GM11168 (cell line): ENCODE measurements around the gene CTNNA3.
"Not testable (repeated sequence)": the region's sequence is repeated elsewhere in the genome, so short reads cannot be mapped to it uniquely, and the experiment has no call there.

Source experiments
- in situ Hi-C: fragments of 300-500 bp; cut with MboI; formaldehyde crosslinking; loops from one replicate; pipeline ENCODE4 v1.12.0; 2022; ENCODE audit warnings: low sequenced_read_pairs; ENCODE audit not compliant: unreplicated experiment

Gene CTNNA3

GRCh38 chr10:67268146-67268545, 427.8 kb downstream of the CTNNA3 start:
- in situ Hi-C loops: no loop called here

DNA sequence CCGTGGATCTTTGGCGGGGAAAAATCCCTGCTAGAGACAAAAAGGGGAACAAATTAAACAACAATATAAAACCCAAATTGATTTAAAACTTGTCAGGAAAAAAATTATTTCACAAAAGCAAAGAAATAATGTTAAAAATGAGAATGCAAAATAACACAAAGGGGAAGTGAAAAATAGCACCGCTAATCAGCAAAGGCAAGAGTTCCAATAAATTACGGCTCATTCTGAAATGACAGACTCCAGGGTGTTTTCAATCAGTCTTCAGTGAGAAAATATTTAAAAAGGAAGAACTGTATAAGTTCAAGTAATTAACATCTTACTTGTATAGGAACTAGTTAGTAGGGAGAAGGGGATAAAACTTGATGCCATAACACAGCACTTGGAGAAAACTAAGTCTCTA, 433.3 kb downstream of the CTNNA3 start:
- in situ Hi-C loops: no loop called here

- in situ Hi-C loops: no loop called here
These were observed 434.6 kb downstream of the CTNNA3 start for GRCh38 chr10:67261300-67261797.

DNA sequence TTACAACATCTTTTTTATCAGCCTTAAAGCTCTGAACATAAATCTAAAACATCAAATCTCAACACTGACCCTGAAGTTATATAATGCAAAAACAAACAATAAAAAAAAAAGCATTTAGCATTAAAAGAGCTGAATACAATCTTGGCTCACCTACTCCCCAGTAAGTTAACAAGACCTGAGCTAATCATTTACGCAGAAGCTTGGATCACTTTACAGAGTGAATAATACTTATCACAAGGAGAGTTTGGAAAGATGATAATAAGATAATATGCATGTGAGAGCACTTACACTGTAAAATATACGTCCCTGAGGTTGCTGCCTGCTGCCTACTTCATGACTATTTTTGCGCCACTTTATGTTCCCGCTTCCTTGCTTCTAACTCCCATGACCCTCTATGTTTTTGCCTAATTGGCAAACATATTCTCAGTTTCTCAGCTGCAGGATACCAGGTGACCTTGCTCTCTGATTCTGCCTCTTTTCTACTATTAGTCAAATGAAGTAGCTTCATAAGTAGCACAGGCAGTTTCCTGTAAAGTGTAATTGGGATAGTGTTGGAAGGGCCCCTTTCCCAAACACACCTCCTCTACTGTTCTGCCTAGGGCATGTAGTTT, 436.6 kb downstream of the CTNNA3 start:
- in situ Hi-C loops: no loop called here

DNA sequence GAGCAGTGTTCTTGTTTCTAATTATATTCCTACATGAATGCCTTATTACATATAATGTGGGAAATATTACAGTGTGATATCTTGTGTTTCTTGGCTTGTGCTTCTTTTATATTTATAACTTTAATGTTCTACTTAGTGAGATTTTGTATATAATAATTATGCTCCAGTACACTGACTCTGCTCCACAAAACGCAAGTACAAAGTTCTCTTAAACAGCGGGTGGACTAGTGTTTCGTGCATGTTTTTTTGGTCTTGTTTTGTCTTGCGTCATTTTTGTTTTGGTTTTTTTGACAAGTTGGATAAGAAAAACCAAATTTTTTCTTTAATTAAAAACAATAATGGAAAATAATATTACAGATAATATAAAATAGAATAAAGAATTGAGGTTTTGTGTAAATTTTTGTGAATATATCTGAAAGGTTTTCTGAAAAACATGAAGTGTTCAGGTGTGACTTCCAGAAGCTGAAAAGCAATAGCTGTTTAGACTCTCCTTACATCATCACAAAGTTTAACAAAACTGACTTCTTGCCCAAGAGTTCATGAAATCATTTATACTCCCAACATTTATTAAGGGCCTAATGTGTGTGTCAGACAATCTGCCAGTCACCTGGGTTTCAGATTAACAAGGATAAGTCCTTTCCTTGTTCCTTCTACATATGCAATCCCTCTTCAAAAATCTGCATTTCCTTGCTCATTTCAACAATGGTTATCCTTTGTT, 438.4 kb downstream of the CTNNA3 start:
- in situ Hi-C loops: no loop called here

- in situ Hi-C loops: no loop called here
These were observed 439.0 kb downstream of the CTNNA3 start for GRCh38 chr10:67257018-67257417.

DNA sequence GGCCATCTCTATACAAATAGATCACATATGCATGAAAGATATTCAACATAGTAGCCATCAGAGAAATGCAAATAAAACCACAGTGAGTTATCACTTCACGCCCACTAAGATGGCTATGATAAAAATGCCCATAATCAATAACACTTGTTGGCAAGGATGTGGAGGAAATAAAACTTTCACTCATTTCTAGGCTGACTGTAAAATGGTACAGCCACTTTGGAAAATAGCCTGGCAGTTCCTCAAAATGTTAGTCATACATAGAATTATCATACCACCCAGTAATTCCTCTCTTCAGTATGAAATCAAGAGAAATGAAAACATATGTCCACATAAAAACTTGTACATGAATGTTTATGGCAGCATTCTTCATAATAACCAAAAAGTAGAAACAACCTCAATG, 445.3 kb downstream of the CTNNA3 start:
- in situ Hi-C loops: no loop called here

DNA sequence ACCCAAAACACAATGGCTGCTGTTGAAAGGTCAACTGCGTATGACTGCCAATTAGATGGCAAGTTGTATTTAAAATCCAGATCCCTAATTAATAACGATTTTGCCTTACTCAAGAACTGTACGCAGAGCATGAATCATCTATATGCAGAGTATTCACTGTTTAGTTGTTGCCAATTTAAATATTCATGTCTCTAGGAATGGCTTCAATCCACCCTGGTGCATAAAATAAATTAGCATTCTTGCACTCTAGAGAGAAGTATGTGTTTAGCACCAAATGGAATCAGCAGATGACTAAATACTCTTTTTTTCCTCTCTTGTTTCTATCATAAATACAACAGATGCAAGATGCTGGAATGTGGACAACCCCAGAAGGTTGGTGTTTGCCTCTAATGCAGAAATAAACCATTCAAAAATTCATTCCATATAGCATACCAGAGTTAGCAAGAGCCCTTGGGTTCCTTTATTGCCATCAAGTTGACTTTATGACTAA, 449.9 kb downstream of the CTNNA3 start:
- in situ Hi-C loops: no loop called here

DNA sequence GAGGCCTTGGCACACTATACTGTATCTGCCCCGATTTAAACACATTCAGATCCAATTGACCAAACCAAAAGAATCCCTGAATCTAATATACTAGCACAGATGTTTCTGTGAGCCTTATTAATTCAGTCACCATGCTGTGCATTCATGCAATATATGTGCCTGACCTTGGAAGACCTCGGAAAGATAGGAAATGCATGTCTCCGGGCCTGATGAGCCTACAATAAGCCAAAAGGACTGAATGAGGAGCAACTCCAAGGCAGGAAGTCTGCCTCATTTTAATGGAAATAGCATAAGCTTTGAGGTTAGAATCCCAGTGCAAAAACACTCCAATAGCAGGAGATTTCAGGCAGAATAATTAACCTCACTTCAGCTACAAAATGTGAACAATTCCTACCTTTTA, 453.5 kb downstream of the CTNNA3 start:
- in situ Hi-C loops: no loop called here

GRCh38 chr10:67241451-67241850, 454.5 kb downstream of the CTNNA3 start:
- in situ Hi-C loops: no loop called here

- in situ Hi-C loops: no loop called here
These were observed 456.0 kb downstream of the CTNNA3 start for GRCh38 chr10:67239864-67240497.

- in situ Hi-C loops: not testable (repeated sequence)
These were observed 465.1 kb downstream of the CTNNA3 start for GRCh38 chr10:67230680-67231500.

DNA sequence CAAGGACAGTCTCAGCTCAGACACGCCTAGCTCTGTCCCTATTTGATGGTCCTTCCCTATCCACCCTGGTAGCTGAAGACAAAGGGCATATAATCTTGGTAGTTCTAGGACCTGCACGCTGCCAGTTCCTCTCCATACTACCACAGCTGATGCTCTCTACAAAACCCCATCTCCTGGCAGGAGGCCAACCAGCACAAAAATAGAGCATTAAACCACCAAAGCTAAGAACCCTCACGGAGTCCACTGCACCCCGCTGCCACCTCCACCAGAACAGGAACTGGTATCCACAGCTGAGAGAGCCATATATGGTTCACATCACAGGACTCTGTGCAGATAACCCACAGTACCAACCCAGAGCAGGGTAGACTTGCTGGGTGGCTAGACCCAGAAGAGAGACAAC, 470.8 kb downstream of the CTNNA3 start:
- in situ Hi-C loops: no loop called here

- in situ Hi-C loops: no loop called here
These were observed 471.4 kb downstream of the CTNNA3 start for GRCh38 chr10:67224553-67224952.

GRCh38 chr10:67222934-67223333, 473.1 kb downstream of the CTNNA3 start:
- in situ Hi-C loops: no loop called here

- in situ Hi-C loops: no loop called here
These were observed 474.0 kb downstream of the CTNNA3 start for GRCh38 chr10:67221939-67222494.

DNA sequence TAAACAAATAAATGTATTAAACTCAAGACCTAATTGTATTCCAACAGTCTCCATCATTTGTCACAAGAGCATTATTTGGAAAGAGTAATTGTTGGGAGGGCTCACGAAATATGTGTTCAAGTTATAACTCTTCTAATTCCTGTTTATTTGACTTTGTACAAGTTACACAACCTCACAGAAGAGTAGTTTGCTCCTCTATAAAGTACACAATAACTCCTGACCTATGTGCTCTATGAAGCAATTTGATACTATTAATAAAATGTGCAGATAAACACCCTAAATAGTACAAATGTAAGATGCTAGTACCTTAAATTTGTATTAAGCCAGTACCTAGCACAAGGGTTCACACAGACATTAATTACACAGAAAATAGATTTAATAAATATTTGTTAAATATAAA, 484.3 kb downstream of the CTNNA3 start:
- in situ Hi-C loops: no loop called here

DNA sequence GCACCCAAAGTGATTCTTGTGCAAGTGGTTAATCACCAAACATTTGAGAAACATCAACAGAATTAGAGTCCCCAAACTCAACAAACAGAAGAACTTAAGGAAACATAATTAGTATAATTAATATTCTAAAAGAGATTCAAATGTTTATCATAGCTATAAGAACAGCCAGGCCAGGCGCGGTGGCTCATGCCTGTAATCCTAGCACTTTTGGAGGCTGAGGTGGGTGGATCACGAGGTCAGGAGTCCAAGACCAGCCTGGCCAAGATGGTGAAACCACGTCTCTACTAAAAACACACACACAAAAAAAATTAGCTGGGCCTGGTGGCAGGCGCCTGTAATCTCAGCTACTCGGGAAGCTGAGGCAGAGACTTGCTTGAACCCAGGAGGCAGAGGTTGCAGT, 488.1 kb downstream of the CTNNA3 start:
- in situ Hi-C loops: not testable (repeated sequence)

DNA sequence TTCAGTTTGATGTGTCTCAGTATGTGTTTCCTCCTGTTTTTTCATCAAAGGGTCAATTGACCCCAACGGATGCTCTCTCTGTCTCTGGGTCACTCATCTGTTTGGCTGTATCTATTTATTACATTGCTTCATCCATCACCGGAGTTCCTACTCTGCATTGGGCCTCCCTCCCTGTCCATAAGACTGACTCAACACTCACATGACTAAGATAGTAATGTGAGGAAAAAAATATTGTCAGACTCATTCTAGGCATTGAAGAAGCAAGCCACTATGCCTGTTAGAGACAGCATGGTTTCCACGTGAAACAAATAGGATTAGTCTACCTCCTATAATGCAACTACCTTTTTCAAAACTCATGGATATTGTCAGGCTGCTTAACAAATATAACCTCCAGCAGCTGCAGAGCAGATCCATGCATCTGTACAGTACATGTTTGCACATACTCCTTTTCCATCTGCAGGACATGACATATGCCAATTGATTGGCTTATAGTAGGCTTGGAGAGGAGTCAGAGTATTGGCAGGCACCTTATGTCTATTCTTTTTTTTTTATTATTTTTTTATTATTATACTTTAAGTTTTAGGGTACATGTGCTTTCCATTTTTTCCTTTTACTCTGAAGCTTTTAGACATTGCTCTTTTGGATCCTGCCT, 495.0 kb downstream of the CTNNA3 start:
- in situ Hi-C loops: no loop called here

DNA sequence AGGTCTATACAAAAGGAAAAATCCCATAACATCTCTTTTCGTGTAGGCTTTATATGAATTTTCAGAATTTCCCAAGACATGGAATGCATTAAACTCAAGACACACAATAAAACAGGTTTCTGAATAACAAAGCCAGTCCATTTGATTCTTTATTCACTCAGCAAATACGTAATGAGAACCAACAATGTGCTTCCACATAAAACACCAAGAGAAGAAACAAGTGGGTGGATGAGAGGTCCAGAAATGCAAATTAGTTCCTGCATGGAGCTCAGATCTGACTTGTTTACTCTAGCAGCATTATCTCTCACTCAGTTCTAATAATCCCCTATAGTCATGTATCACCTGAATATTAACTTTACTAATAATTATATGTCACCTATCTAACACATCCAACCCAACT, 520.6 kb downstream of the CTNNA3 start:
- in situ Hi-C loops: no loop called here
